Embryonic facial prominence (tissue), 1 donor: ENCODE results near the gene HDHD5.
"Not testable (repeated sequence)": the region's sequence is repeated elsewhere in the genome, so short reads cannot be mapped to it uniquely, and the experiment has no call there.

Source experiments
- DNase-seq: peaks from one replicate; pipeline ENCODE4 v3.0.0-alpha.2; 2016; ENCODE audit errors: extremely low spot score

The HDHD5 gene

DNA sequence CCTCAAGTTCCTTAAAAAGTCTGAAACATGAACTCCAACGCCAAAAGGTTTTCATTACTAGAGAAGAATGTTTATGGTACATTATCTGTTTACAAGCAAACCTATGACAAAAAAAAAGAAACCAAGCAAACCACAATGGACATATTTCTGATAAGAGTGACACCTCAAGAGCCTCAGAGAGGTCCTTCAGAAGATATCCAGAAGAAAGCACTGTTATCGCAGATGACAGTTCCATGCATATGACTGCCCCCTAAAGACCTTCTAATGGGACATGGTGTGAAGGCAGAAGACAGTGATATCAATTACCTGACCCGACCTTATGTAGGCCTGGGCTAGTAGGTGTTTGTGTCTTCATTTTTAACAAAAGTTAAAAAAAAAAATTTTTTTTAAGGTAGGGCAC is 3.1 kb downstream of the HDHD5 start:
- DNase-seq, result no peak

DNA sequence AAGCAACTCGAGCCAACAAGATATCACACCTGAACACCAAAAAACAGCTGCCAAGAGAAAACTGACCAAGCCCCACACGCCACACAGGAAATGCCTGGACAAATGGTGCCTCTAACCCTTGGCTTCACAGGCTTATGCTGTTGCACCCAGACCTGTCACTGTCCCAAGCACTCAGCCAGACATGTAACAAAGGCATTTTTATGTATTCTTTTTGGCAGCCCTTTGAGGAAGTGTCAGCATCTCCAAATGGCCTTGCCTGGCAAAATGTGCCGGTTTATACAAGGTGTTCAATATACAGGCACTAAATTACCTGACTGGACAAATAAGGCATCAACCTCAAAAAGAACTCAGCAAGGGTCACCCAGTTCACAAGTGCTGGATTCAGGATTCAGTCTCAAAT is 6.1 kb downstream of the HDHD5 start:
- DNase-seq, result no peak

DNA sequence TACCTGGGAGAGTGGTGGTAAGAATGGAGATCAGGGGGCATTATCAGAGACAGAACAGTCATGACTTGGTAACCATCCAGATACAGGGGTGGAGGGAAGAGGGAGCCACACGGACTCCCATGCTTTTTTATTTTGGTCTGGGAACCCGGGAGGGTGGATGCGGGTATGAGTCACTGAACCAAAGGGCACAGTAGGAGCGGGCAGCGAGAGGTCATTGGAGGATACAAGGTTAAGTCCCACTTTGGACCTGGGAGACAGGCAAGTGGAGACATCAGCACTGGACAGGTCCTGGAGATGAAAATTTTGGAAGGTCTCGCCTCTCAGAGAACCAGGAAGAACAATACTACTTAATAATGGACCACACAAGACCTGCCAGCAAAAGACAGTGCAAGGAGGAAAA is 6.7 kb downstream of the HDHD5 start:
- no peak for DNase-seq

DNA sequence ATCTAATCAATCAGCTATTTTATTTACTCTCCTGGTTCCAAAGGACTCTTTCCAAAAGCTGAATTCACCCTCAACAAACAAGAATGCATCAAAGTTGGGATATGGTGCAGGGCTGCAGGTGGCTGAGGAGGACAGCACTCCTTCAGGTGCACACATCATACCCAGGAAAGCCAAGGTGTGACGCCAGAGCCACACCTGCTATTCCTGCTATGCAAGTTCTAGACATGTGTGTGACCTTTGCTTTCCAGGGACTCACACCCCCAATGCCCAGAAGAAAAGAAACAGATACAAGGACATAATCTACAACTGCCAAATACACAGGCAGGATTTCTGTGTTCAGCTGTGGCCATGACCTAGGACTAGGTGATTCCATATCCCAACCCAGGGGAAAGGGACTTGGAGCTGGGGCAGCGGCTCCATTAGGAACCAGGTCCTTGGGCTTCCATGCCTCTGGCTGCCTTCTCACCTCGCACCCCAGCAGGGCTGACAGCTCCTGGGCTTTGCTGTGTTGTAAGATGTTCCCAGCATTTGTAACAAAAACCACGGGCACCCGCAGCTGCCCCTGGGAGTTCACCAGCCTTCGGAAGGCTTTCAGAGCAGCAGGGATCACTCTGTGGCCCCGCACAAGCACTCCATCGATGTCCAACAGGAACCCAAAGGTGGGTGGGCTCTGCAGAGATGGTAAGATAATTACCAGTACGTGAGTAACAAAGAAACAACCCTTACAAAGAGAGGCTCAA is 9.8 kb downstream of the HDHD5 start:
- DNase-seq, result no peak

DNA sequence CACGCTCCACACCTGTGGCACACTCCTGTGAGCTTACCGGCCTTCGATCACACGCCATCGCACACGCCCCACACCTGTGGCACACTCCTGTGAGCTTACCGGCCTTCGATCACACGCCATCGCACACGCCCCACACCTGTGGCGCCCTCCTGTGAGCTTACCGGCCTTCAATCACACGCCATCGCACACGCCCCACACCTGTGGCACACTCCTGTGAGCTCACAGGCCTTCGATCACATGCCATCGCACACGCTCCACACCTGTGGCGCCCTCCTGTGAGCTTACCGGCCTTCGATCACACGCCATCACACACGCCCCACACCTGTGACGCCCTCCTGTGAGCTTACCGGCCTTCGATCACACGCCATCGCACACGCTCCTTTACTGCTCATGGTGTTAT is 11.6 kb downstream of the HDHD5 start:
- DNase-seq, result not testable (repeated sequence)

DNA sequence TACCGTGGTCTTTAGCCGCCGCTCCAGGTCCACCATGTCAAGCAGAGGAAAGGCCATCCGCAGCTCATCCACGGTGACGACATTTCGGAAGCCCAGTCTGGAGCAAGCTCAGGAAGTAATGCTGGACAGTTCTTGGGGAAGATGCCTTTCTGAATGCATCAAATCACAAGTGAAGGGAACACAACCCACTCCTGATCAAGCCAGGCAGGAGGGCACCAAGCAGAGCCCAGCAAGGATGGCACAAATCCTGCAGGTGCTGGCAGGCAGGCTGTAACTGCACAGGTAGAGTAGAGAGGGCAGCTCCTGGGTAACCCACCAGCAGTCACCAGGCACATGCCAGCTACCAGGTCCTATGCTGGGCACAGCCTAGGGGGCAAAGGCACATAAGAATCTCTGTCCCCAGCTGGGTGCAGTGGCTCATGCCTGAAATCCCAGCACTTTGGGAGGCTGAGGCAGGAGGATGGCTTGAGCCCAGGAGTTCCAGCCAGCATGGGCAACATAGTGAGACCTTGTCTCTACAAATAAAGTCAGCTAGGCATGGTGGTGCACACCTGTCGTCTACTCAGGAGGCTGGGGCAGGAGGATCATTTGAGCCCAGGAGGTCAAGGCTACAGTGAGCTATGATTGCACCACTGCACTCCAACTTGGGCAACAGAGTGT is 13.9 kb downstream of the HDHD5 start:
- DNase-seq, result no peak

DNA sequence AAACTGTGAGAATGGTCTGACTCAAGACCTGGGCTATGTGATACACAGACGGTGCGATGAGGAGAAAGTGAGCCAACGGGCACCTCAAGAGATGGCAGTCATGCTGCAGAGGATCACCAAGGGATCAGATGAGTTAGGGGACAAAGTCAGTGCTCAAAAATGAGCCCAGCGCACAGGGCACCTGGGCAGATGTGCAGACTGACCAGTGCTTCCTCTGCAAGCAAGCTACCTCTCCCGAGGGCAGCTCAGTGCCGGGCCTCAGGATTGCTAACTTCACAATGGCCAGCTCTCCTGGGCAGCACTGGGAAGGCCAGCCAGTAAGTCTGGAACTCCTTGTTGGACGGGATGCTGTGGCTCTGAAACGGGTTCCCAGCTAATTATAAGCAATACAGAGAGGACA is 15.3 kb downstream of the HDHD5 start:
- DNase-seq, result no peak

DNA sequence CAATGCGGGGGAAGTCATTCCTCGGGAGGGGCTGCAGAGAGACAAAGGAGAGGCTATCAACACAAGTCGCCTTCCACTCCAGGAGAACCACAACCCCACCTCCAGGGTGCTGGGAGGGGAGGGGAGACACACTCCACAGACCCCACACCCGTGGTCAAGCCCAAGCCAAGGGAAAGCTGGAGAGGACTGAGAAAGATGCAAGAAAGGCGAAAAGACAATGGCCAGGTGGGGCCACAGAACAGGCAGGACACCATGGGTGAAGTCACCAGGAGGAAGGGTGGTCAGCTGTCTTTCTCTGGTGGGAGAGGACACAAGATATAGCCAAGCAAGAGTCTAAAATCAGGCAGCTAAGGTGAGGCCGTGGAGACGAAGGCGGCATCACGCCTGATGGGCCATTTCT is 16.0 kb downstream of the HDHD5 start:
- DNase-seq, result no peak

DNA sequence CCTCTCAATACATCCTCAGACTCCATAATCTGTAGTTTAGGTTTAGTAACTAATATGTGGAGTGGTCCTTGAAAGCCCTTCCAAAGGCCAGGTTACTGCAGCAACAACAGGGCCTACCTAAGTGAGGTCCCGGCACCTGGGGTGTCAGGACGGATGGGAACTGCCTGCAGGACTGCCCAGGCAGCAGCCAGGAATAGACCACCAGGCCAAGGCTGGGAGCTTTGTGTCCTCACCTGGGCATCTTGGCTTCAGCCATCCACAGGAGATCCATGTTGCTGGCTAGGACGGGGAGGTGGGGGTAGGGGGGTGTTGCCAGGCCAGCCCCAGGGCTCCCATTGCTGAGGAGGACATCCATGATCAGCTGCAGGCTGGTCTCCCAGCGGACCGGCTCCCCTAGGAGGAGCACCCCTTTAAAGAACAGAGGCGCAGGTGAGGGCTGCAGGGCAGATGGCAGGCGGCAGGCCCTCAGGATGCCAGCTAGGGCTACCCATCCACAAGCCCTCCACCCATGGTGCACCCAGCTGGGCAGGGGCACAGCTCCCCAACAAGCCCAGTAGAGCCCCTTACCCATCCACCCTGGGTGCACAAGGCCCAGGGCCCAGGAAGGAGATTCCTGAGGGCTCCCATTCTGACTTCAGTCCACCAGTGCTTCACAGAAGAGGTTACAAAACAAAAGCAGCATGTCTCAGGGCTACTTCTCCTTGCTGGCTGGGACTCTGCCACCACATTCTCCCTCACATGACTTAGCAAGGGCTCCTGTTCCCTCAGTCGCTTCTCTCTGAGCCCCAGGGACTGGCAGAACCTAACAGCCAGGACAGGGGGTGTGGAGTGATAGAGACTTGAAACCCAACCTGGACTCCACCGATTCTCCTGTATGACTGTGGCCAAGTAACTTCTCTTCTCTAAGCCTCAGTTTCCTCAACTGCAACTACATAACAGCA is 18.0 kb downstream of the HDHD5 start:
- no peak for DNase-seq

DNA sequence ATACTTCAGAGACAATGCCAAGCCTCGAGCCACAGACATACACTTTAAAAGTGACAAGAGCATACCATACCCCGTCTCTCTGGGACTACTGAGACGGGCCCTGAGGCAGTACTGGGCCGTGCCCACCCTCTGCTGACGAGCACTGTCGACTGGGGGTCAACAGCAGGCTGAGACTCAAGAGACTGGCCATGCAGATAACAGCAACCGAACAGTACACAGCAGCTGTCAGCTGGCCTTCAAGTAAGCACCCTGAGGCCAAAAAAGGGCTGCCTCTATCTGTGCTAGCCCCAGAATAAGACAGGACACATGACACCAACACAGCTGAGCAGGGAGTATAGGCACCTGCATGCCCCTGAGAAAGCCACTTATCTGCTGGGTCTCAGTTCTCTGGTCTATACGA is 19.1 kb downstream of the HDHD5 start:
- DNase-seq, result no peak

DNA sequence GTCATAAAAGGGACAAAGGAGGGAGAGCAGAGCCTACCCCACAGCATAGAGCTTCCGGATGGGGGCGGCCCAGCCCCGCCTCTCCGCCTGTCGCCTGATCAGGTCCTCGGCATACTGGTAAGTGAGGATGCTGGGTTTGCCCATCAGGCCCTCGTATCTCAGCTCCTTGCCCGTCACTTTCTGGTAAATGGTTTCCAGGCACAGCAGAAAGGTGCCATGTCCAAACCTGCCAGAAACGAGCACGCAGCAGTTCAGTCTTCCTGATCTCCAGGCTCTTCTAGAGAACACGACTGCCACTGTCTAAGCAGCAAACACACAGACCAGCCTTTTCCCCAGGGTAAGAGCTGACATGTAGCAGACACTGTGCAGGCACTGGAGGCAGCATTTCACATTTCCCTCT is 20.6 kb downstream of the HDHD5 start:
- DNase-seq, result no peak

DNA sequence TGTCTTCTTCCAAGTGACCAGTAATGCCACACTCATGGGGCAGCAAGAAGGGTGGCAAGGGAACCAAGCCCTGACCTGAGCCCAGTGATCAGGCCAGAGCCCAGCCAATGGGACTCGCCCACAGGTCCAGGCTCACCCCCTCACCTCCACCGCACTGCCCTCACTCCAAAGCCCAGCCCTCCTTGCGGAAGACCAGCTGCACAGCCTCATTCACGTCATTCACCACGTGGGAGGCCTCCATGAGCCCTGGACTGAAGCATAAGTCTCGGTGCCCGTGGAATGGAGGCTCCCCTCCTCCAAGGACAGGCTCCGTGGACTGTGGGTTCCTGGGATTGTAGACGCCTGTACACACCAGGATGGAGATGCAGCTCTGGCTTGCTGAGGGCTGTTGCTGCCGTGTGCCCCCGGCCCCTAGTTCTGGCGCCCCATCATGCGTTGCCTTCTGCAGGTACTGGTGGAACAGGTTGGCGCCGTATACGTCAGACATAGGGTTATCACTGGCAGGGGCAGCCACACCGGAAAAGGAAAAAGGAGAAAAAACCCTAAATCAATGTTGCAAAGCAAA is 21.1 kb downstream of the HDHD5 start:
- no peak for DNase-seq

DNA sequence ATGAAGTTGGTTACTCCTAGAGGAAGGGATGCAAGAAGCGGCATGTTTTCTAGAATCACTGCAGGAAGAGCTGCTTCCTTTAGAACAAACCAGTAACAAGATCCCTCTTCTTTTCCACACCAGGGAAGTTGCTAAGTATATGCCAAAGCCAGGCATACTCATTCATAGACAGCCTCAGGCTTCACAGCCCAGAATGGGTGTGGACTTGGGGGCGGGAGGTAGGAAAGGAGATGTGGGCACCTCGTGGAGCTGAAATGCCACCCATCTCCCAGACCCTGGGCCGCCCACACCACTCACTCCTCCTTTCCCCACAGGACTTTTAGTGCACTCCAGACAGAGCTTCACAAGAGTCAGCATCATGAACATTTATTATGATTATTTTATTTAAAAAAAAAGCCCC is 21.9 kb downstream of the HDHD5 start:
- no peak for DNase-seq

DNA sequence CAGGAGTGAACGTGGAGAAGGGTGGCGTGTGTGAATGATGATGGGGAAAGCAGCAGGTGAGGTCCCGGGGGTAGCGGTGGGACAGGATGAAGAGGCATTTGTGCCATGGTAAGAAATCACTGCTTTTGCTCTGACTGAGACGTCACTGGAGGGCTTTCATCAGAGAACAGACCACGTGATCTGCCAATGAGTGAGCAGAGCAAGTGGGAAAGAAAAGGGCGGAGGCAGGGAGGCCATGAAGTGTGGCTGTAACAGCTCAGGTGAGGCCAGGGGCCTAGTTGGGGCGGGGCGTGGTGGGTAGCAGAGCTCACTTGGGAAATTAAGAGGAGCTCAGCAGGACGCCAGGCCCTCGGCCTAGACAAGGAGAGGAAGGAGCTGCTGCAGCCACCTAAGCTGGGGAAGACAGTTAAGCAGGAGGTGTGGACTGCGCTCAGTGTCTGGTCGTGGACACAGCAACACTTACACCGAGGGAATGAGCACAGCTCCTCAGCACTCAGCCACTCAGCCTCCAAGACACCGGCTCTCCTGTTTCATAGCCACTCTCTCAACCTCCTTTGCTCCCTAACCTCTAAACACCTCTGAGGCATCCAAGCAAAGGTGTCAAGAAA is 23.8 kb downstream of the HDHD5 start:
- DNase-seq, result no peak

DNA sequence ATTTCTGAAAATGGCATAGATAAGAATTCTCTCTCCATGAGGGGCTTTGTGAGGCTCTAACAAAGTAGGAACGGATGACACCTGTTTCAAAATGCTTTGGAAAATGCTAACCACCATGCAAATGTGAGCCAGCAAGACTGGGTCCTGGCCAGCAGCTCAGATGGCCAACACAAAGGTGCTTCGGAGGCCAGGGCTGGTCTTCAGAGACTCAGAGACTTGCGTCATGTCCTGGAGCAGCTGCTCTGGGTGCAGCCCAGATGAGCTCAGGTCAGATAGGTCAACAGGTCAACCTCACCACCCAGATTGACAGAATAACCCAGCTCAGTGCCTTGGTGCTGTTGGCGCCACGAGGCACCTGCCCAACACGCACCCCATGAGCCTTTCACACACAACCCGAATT is 25.9 kb downstream of the HDHD5 start:
- no peak for DNase-seq

DNA sequence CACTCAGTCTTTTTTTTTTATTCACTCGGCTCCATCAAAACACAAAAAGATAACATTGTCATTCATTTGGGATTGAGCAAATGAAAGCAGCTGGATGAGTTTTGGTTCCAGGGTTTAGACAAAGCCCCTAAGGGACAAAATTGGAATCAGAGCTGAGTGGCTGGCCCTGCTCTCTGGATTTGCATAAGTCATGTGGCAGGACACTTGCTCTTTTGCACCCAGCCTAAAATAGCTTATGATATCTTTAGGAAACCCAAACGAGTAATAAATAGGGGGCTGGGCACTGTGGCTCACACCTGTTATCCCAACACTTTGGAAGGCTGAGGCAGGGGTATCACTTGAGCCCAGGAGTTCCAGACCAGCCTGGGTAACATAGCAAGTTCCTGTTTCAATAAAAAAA is 27.0 kb downstream of the HDHD5 start:
- no peak for DNase-seq

DNA sequence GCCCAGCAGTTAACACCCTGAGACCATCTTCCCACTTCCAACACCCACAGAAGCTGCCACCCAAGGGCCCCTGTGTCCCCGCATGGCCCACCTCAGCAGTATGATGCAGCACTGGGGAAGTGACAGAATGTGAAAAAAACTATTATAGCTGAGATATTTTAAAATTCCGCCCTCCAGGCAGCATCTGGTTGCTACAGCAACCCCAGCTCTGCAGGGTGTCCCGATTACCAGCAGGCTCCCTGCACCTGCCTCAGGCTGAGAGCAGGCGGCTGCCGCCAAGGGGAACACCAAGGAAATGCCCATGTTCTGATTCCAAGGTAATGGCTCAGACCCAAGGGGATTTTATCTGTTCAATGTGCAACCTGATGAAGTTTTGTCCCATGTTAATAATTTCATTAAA is 27.4 kb downstream of the HDHD5 start:
- no peak for DNase-seq

DNA sequence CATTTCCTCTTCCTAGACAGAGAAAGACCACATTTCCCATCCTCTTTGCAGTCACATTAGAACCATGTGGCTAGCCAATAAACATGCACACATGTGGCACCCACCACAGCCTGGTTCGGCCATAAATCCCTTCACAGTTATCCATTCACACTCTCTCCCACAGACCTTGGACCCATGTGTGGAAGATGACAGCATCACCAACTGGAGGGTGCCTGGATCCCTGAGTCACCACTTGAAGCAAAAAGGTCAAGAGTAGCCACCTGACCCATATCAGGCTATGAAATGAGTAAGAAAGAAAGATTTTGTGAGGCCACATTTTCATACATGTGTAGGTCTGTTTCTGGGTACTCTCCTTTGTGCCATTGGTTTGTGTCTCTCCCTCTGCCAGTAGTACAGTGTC is 28.9 kb downstream of the HDHD5 start:
- DNase-seq, result no peak

DNA sequence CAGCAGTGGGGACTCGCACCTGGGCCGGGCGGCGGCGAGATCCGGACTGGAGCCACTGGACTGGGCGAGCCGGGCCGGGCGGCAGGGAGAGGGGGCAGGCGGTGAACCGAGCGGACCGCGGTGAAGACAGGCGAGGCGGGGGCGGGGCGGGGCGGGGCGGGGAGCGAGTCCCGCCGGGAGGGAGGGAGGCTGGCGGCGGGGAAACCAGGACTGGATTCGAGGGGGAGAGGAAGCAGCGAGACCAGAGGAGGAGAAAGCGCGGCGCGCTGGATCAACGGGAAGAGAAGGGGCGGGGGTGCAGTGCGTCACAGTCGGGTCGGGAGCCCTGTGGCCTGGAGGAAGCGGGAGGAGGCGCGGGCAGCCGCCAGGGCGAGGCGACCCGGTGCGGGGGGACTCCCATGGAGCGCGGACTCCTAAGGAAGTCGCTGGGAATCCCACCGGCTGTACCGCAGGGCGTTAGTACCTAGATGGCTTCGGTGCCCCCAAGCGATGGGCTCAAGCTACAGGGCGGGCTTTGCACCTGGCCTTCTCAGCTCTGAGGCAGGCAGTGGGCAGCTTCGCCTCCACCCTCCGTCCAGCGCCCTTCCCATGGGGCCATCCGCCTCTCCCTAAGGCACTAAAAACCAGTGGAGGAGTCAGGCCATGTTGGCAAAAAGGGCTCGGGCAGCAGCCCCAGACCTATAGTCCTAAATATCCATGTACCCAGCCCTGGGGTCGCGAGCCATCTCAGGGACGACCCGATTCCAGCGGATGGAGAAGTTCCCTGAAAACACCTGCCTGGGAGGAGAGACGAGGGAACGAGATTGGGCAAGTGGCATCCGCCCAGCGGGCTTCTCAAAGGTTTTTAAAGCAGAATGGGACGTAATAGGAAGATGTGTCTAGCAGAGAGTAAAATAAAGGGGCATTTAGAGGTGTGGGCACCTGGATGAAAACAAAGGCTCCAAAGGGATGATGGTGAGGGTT is 37.6 kb downstream of the HDHD5 start, which contains the start of gene TMEM121B:
TMEM121B (minus strand) TSS at position 128 of the 963 bp plus-strand sequence. CDS start 233 bp downstream, outside the sequence.
- DNase-seq, result peak; percentile 18

DNA sequence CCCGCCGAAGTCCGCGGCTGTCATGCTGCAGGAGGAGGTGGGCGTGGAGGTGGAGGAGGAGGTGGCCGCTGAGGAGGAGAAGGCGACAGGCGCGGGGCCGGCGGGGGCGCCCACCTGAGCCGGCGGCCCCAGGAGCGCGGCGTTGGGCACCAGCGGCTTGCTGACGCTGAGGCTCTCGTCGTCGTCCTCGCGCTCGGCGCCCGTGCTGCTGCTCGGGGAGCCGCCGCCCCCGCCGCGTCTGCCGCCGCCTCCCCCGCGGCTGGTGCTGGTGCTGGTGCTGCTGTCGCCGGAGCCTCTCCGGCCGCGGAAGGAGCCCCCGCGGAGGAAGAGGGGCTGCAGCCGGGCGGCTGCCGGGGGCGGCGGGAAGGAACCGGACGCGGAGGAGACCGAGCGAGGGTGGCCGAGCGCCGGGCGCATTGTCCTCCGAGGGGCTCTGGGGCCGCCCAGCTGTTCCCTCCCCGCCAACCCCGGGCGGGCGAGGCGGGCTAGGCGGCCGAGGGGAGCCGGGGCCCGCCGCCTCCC is 38.3 kb downstream of the HDHD5 start:
- DNase-seq, result no peak
